Measurements from ENCODE around the gene CLIC5.

GRCh38 chr6:46056906-46057529 lies 41.4 kb upstream of the CLIC5 start:
- TF ChIP-seq CTCF (IDR thresholded peaks at IDR 0.05) = no peak
- TF ChIP-seq POLR2A (IDR thresholded peaks at IDR 0.05) = no peak
